ENCODE data around the gene APCDD1.
"Not testable (repeated sequence)": the region's sequence is repeated elsewhere in the genome, so short reads cannot be mapped to it uniquely, and the experiment has no call there.

Gene APCDD1

GRCh38 chr18:10463741-10464140 is 9.3 kb downstream of the APCDD1 start:
- Histone ChIP-seq H3K4me1 (ENCODE audit: low read length) (no peaks in the 10 kb centered on the region), H3K4me3 (ENCODE audit: low read length) (no peak overlapping the region), H3K27ac (ENCODE audit: low read length) (no peak overlapping the region)

GRCh38 chr18:10464161-10464648 is 9.8 kb downstream of the APCDD1 start:
- H3K9me3 ChIP-seq (ENCODE audit: insufficient read depth, low read length); H3K9ac ChIP-seq (ENCODE audit: low read length); H3K36me3 ChIP-seq (replicated peaks; ENCODE audit: low read depth, low read length); H3K27ac ChIP-seq (ENCODE audit: low read length); H3K4me3 ChIP-seq (ENCODE audit: low read length); H3K4me2 ChIP-seq (ENCODE audit: low read length); H3K4me1 ChIP-seq (ENCODE audit: low read length); H3K79me2 ChIP-seq (ENCODE audit: low read length); H4K20me1 ChIP-seq (ENCODE audit: insufficient read depth, low read length); H2AFZ ChIP-seq (ENCODE audit: low read depth, low read length): not testable (repeated sequence)
- H3K27me3 ChIP-seq (ENCODE audit: low read depth, low read length): peaks cover 20% of the 10 kb centered on the region

More at GRCh38 chr18:10463741-10464140, 9.3 kb downstream of the APCDD1 start:
- H3K9ac ChIP-seq (ENCODE audit: low read length): no peak overlapping the region
- no peak overlapping the region for H3K4me2 ChIP-seq (ENCODE audit: low read length)
- no peaks in the 10 kb centered on the region for H3K36me3 ChIP-seq (replicated peaks; ENCODE audit: low read depth, low read length)
- no peak overlapping the region for H2AFZ ChIP-seq (ENCODE audit: low read depth, low read length)
- no peaks in the 10 kb centered on the region for H4K20me1 ChIP-seq (ENCODE audit: insufficient read depth, low read length)
- H3K9me3 ChIP-seq (ENCODE audit: insufficient read depth, low read length): no peaks in the 10 kb centered on the region
- no peaks in the 10 kb centered on the region for H3K79me2 ChIP-seq (ENCODE audit: low read length)
- peaks cover 20% of the 10 kb centered on the region for H3K27me3 ChIP-seq (ENCODE audit: low read depth, low read length)
- TF ChIP-seq CTCF (IDR thresholded peaks at IDR 0.05; ENCODE audit: low read depth, low read length): no peak
- TF ChIP-seq EZH2phosphoT487 (IDR thresholded peaks at IDR 0.05; ENCODE audit: low read depth): no peak

- H3K27me3 ChIP-seq (ENCODE audit: low read depth, low read length): peaks cover 20% of the 10 kb centered on the region
- H3K4me3 ChIP-seq (ENCODE audit: low read length): no peak overlapping the region
- no peak overlapping the region for H3K4me2 ChIP-seq (ENCODE audit: low read length)
- no peaks in the 10 kb centered on the region for H3K4me1 ChIP-seq (ENCODE audit: low read length)
- no peak overlapping the region for H3K9ac ChIP-seq (ENCODE audit: low read length)
- H2AFZ ChIP-seq (ENCODE audit: low read depth, low read length): no peak overlapping the region
- H3K79me2 ChIP-seq (ENCODE audit: low read length): no peaks in the 10 kb centered on the region
- no peak overlapping the region for H3K27ac ChIP-seq (ENCODE audit: low read length)
- no peaks in the 10 kb centered on the region for H4K20me1 ChIP-seq (ENCODE audit: insufficient read depth, low read length)
- no peaks in the 10 kb centered on the region for H3K9me3 ChIP-seq (ENCODE audit: insufficient read depth, low read length)
- TF ChIP-seq CTCF (IDR thresholded peaks at IDR 0.05; ENCODE audit: low read depth, low read length) (no peak), EZH2phosphoT487 (IDR thresholded peaks at IDR 0.05; ENCODE audit: low read depth) (no peak)
- no peaks in the 10 kb centered on the region for H3K36me3 ChIP-seq (replicated peaks; ENCODE audit: low read depth, low read length)
These were observed 10.9 kb downstream of the APCDD1 start for GRCh38 chr18:10465174-10465939.

- no peak overlapping the region for H3K4me2 ChIP-seq (ENCODE audit: low read length)
- H3K36me3 ChIP-seq (replicated peaks; ENCODE audit: low read depth, low read length): no peaks in the 10 kb centered on the region
- H3K27me3 ChIP-seq (ENCODE audit: low read depth, low read length): peaks cover 16% of the 10 kb centered on the region
- H2AFZ ChIP-seq (ENCODE audit: low read depth, low read length): no peak overlapping the region
- peaks cover 4% of the 10 kb centered on the region for H3K4me1 ChIP-seq (ENCODE audit: low read length)
- H3K79me2 ChIP-seq (ENCODE audit: low read length): no peaks in the 10 kb centered on the region
- no peaks in the 10 kb centered on the region for H3K9me3 ChIP-seq (ENCODE audit: insufficient read depth, low read length)
- no peak overlapping the region for H3K9ac ChIP-seq (ENCODE audit: low read length)
- H4K20me1 ChIP-seq (ENCODE audit: insufficient read depth, low read length): no peaks in the 10 kb centered on the region
- TF ChIP-seq CTCF (IDR thresholded peaks at IDR 0.05; ENCODE audit: low read depth, low read length): no peak
- TF ChIP-seq EZH2phosphoT487 (IDR thresholded peaks at IDR 0.05; ENCODE audit: low read depth): no peak
- no peak overlapping the region for H3K4me3 ChIP-seq (ENCODE audit: low read length)
- H3K27ac ChIP-seq (ENCODE audit: low read length): no peak overlapping the region
These were observed 16.0 kb downstream of the APCDD1 start for GRCh38 chr18:10470429-10470828.
